Stimulated activated CD4-positive, alpha-beta T cell treated with anti-CD3 and anti-CD28 coated beads, Interleukin-12 subunit alpha, Interleukin-12 subunit beta, amount 100 ng/mL, for 48 hours (primary cell): ENCODE results near the gene PNMA1.
"Not testable (repeated sequence)": the region's sequence is repeated elsewhere in the genome, so short reads cannot be mapped to it uniquely, and the experiment has no call there.

ENCODE experiments used
- DNase-seq, 3 donors: peaks; one replicate each; pipeline ENCODE4 v3.0.0-alpha.2; 2020; ENCODE audit warnings: low read depth in 2 of 3, low spot score in 1 of 3

The PNMA1 gene

GRCh38 chr14:73718418-73719251 is 4.5 kb upstream of the PNMA1 start:
- DNase-seq: no peak

DNA sequence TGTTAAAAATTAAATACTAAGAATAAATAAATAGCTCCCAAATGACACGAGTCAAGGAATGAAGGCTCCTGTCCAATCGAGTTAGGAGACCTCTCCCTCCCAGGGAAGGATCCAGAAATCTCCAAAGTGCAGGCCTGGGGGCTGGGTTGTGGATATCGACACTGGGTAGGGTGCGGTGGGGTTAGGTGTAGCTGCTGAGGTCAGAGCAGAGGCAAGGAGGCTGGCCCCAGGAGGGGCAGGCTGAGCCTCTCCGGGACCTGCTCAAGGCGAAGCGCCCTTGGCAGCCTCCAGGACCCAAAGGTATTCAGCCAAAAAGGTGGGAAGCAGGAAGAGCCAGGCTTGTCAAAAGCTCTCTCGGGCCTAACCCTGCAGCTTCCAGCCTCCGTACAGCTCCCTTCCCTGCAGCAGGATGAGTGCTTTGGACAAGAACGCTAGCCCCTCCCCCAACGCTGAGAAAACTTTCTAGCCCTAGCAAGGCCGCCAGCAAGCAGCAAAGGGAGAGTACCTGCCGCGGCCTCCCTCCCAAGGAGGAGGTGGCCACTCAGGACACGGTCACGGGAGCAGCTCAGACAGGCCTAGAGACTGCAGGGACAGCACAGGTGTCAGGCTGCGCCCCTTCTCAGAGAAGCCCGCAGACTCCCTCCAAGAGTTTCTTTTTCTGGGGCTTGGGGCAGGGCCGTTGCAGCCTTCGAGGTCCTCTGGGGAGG is 3.7 kb upstream of the PNMA1 start:
- DNase-seq: no peak

DNA sequence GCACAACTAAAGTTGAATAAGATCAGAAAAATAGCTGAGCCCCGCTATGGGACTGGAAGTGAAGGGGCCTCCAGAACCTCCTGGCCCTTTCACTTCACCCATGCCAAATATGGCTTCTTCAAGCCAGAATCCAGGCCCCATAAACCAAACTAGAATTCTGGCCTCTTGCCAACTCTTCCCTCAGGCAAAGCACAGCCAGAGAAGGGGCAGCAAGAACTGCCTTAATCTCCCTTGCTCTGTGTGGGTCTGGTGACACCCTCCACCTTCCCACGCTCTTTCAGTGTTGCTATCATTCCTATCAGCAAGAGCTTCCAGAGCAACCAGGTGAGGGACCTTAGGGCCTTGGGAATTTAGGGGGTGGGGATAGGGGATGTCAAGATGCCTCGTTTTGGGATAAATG is 3.1 kb upstream of the PNMA1 start:
- no peak for DNase-seq

DNA sequence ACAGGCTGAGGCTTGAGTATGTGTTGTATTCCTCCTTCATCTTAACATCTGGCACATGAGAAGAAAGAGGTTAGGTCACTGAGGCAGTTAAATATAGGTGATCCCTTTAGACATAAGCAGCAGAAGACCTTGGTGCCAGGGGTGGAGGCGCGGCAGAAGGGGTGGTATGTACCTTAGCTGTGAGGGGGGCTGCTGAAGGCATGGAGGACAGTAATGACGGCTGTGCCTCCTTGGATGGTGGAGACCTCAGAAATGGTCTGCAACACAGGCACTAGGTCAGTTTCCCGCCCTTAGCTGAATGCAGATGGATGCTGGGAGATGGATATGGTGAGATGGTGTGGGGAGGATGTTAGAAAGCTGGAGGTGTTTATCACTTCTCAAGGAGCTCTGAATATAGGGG is 1.5 kb upstream of the PNMA1 start:
- DNase-seq: no peak

DNA sequence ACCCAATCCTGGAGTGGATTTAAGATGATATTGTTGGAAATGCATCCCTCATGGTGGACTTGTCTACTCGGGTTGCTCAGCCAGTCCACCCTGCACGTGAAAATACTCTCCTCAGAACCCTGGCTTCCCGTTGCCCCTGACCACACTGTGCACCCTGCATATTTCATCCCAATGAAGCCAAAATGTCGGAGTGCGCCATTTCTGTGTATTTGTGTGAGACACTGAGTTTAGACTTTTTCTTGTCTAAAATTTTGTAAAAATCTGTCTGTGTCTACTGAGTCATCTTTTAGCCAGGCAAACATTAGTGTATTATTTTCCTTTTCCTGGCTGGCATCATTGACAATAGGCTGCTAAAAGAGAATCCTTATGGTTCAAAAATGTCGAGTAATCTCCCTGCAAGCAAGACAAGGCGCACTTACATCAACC is 485 bp upstream of the PNMA1 start:
- no peak for DNase-seq

DNA sequence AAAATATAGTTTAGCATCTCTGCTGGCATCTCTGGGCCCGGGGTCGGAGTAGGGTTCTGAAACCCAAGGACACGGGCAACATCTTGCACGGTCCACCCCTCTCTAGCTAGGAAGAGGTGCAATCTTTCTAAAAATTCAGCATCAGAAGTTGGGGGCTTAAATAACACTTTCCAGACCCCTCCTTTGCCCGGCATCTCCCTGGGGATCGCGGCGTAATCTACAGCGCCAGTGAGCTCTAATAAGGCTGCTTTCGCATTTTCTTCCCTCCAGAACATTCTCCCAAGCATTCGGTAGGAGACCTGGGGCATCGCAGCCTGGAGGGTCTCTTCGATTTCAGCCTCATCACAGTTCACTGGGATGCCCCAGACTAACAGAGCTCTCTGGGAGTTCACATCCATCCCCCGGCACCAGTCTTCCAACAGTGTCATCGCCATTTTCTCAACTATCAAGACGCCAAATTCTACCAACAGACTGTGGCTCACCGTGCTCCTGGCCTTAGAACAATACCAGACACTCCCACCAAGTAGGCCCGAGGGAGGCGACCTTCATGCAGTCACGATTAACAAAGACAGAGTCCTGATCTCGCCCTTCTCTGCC is 880 bp downstream of the PNMA1 start:
- DNase-seq: no peak

- peak; percentile 37 to 42 (median 41) for DNase-seq
These were observed 1.5 kb downstream of the PNMA1 start for GRCh38 chr14:73712540-73713180.

GRCh38 chr14:73712071-73712506 is 2.1 kb downstream of the PNMA1 start:
- DNase-seq: no peak

DNA sequence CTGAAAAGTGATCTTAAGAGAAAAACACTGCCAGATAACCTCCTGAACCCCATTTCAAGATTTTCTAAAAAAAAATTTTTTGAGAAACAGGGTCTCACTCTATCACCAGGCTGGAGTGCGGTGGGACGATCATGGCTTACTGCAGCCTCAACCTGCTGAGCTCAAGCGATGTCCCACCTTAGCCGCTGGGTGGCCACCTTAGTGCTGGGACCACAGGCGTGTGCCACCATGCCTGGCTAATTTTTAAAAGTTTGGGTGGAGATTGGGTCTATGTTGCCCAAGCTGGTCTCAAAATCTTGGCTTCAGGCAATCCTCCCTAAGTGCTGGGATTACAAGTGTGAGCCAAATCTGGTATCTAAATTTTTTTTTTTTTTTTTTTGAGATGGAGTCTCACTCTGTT is 3.4 kb downstream of the PNMA1 start:
- no peak for DNase-seq

DNA sequence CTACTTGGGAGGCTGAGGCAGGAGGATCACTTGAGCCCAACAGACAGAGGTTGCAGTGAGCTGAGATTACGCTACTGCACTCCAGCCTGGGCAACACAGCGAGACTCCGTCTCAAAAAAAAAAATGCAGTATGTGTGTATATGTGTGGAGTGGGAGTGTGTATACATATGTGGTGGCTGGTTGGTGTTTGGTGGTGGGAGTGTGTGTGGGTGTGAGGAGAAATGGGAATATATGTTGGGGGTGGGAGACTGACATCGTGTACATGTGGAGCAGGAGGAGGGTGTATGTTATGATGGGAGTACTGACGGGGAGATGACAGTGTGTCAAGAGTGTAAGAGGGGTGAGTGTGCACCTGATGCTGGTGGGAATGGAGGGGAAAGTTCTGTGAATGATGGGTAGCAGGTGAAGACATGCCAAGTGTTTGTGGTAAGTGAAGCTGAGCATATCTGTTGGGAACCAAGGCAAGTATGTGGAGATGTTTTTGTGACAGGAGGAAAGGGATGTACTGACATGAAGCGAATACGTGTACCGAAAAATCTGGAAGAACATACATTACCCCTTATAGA is 4.2 kb downstream of the PNMA1 start:
- DNase-seq: no peak

GRCh38 chr14:73708076-73708475 is 6.1 kb downstream of the PNMA1 start:
- not testable (repeated sequence) for DNase-seq

- no peak for DNase-seq
These were observed 13.9 kb downstream of the PNMA1 start for GRCh38 chr14:73700325-73700724.

DNA sequence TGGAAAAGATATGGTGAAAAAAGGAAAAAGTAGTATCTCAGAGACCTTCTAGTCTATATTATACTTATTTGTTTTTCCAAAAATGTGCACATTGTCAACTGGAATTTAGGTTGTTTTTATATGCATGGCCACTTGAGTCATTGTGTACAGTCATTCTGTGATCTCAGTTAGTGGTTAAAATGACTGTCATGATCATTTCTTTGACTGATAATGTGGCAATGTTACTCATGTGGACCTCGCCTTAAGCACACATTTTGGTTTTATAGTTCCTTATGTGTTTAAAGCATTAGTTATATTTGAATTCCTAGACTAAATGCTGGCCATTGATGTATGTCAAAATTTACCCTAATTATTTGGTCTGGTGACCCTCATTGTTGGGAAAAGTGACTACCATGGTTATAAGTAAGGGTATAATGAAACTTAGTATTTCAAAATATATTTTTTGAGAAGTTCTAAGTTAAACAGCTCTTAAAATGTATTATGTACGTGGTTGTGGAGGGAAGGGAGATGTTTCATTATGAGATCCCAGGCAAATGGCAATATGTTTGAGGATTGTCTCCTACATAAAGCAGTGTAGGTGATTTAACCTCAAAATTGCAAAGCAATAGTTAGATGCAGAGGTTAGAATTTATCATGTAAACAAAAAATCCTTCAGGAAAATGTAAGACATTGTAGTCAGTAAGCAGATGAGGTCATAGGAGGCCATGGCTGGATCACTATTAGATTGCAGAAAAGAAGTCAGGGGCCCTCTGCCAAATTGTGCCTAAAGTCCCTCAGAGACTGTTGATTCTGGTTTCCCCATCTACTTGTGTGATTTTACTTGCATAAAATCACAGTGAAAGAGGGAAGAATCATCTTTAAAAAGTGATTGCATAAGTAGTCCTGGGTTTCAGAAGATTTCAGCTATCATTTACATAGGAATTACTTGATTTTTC is 17.5 kb downstream of the PNMA1 start:
- DNase-seq: peak in 1 of 3 donors; percentile 31

GRCh38 chr14:73695997-73696396 is 18.2 kb downstream of the PNMA1 start:
- DNase-seq: no peak

GRCh38 chr14:73695082-73695481 is 19.1 kb downstream of the PNMA1 start:
- DNase-seq: no peak

GRCh38 chr14:73694083-73694482 is 20.1 kb downstream of the PNMA1 start:
- no peak for DNase-seq

- DNase-seq: no peak
These were observed 27.3 kb downstream of the PNMA1 start for GRCh38 chr14:73686901-73687300.

DNA sequence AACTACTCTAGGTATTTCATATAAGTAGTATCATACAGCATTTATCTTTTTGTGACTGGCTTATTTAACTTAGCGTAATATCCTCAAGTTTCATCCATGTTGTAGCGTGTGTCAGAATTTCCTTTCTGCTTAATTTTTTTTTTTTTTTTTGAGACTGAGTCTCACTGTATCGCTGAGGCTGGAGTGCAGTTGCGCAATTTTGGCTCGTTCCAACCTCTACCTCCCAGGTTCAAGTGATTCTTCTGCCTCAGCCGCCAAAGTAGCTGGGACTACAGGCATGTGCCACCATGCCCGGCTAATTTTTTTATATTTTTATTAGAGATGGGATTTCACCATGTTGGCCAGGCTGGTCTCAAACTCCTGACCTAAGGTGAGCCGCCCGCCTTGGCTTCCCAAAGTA is 28.9 kb downstream of the PNMA1 start:
- DNase-seq: no peak

- DNase-seq: no peak
These were observed 29.6 kb downstream of the PNMA1 start for GRCh38 chr14:73684627-73685026.

GRCh38 chr14:73680821-73681220 is 33.4 kb downstream of the PNMA1 start:
- no peak for DNase-seq
